ENCODE data around the gene RHOB. TPM values are rescaled to one million over a fixed set of nuclear protein-coding genes. Genes with fewer than 3 reads are reported as not detected.

Gene RHOB
- polyA plus RNA-seq, 3 donors: 43.3 to 602 (median 66.3) TPM

DNA sequence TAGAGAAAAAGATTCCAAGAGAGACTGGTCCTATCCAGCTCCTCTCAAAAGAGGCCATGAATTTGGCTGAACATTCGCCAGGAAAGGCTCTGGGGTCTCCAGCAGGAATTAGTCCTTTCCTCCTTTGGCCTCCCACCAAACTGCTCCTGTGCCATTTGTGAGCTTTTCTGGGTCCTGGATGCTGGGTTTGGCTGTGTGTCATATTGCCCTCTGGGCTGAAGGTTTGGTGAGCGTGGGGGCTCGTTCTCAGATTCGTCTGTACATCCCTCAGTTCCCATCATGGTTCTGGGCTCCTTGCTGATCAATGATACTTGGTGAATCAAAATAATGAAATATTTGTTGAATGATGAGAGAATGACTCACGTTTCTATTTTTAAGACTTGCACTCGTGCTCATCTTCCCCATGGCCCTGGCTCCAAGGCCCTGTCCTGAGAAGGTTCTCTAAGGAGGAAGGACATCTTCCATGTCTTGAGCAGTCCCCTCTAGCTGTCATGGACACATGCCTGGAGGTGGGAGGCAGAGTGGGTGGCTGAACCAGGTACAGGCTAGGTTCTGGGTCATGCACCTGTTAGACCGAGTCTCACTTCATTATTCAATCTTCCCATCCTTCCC is 47.8 kb upstream of the RHOB start:
- H3K4me2 ChIP-seq (replicated peaks; ENCODE audit: extremely low read depth, low read length, poor library complexity, severe bottlenecking): no peak overlapping the region
- H3K4me3 ChIP-seq (replicated peaks in 1 of 3; ENCODE audit: low read depth in 2 of 3, low read length in 3 of 3): no peak overlapping the region
- H3K27me3 ChIP-seq (ENCODE audit: control insufficient read depth in 2 of 2, insufficient read depth in 2 of 2, low read length in 2 of 2): no peaks in the 10 kb centered on the region
- H3K79me2 ChIP-seq (ENCODE audit: insufficient read depth, low read length): no peaks in the 10 kb centered on the region
- no peaks in the 10 kb centered on the region for H4K20me1 ChIP-seq (ENCODE audit: insufficient read depth, low read length)
- no peaks in the 10 kb centered on the region for H3K9me3 ChIP-seq (replicated peaks in 1 of 2; ENCODE audit: control insufficient read depth in 1 of 2, insufficient read depth in 1 of 2, low read length in 2 of 2)
- peaks cover 0 to 2% (median 0%) of the 10 kb centered on the region in 7 donors for H3K9me3 Mint-ChIP-seq
- H3K36me3 ChIP-seq (replicated peaks in 1 of 2; ENCODE audit: control insufficient read depth in 1 of 2, insufficient read depth in 2 of 2, low read length in 2 of 2): no peaks in the 10 kb centered on the region
- TF ChIP-seq CTCF (IDR thresholded peaks at IDR 0.05): no peak
- WGBS (ENCODE audit: insufficient coverage): 93% methylated on average over 4 of the region's 7 CpGs
- H3K27ac Mint-ChIP-seq: no peak overlapping the region
- no peak overlapping the region for H3K9ac ChIP-seq (ENCODE audit: insufficient read depth, low read length, poor library complexity, severe bottlenecking)
- H3K27me3 Mint-ChIP-seq (ENCODE audit: low read depth in 3 of 3): peaks cover 2 to 6% (median 4%) of the 10 kb centered on the region in 3 donors
- H3K4me1 ChIP-seq (ENCODE audit: control insufficient read depth in 1 of 2, insufficient read depth in 2 of 2, low read length in 2 of 2): no peaks in the 10 kb centered on the region
- no peak overlapping the region for H2AFZ ChIP-seq (ENCODE audit: insufficient read depth, low read depth, low read length, poor library complexity, severe bottlenecking)
- H3K4me3 Mint-ChIP-seq: no peak overlapping the region
- intact Hi-C loops (cut with micrococcal nuclease): loop anchor here (5.0 kb wide), 2 partner anchors 238 to 243 kb away; no protein-coding TSS in a partner anchor
- no peaks in the 10 kb centered on the region for H3K36me3 Mint-ChIP-seq
- no peaks in the 10 kb centered on the region for H3K4me1 Mint-ChIP-seq
- no peak for DNase-seq
- no peak overlapping the region for H3K27ac ChIP-seq (ENCODE audit: low read depth in 1 of 2, low read length in 2 of 2)

DNA sequence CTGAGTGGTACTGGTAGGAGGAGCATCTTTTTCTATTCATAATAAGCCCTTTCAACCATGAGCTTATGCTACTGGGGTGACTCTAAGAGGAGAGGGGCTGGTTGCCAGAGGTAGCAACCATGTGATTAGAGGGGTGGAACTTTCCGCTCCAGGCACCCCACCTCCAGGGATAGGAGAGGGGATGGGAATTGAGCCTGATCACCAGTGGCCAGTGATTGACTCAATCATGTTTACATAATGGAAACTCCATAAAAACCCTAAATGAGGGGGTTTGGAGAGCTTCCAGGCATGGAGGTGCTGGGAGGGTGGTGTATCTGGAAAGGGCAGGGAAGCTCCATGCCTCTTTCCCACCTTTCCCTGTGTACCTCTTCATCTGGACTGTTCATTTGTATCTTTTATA is 46.6 kb upstream of the RHOB start:
- Histone ChIP-seq H3K79me2 (ENCODE audit: insufficient read depth, low read length) (no peaks in the 10 kb centered on the region), H3K4me3 (replicated peaks in 1 of 3; ENCODE audit: low read depth in 2 of 3, low read length in 3 of 3) (no peak overlapping the region), H3K36me3 (replicated peaks in 1 of 2; ENCODE audit: control insufficient read depth in 1 of 2, insufficient read depth in 2 of 2, low read length in 2 of 2) (no peaks in the 10 kb centered on the region), H3K4me2 (replicated peaks; ENCODE audit: extremely low read depth, low read length, poor library complexity, severe bottlenecking) (no peak overlapping the region), H3K27ac (ENCODE audit: low read depth in 1 of 2, low read length in 2 of 2) (no peak overlapping the region), H3K9me3 (replicated peaks in 1 of 2; ENCODE audit: control insufficient read depth in 1 of 2, insufficient read depth in 1 of 2, low read length in 2 of 2) (no peaks in the 10 kb centered on the region), H3K4me1 (ENCODE audit: control insufficient read depth in 1 of 2, insufficient read depth in 2 of 2, low read length in 2 of 2) (no peaks in the 10 kb centered on the region), H2AFZ (ENCODE audit: insufficient read depth, low read depth, low read length, poor library complexity, severe bottlenecking) (no peak overlapping the region), H4K20me1 (ENCODE audit: insufficient read depth, low read length) (no peaks in the 10 kb centered on the region), H3K27me3 (ENCODE audit: control insufficient read depth in 2 of 2, insufficient read depth in 2 of 2, low read length in 2 of 2) (no peaks in the 10 kb centered on the region), H3K9ac (ENCODE audit: insufficient read depth, low read length, poor library complexity, severe bottlenecking) (no peak overlapping the region)
- no CpG with 5 or more reads among the region's 1 CpG for WGBS (ENCODE audit: insufficient coverage)
- no peak for TF ChIP-seq CTCF (IDR thresholded peaks at IDR 0.05)
- Mint-ChIP-seq H3K27ac (no peak overlapping the region), H3K4me3 (no peak overlapping the region), H3K27me3 (ENCODE audit: low read depth in 3 of 3) (peaks cover 2 to 6% (median 4%) of the 10 kb centered on the region in 3 donors), H3K9me3 (peaks cover 0 to 2% (median 0%) of the 10 kb centered on the region in 7 donors), H3K36me3 (no peaks in the 10 kb centered on the region), H3K4me1 (no peaks in the 10 kb centered on the region)
- intact Hi-C loops (cut with micrococcal nuclease): no loop called here
- DNase-seq: no peak
